PC-9 (cell line): ENCODE data around the gene AP4S1. TPM values are rescaled to one million over a fixed set of nuclear protein-coding genes. Genes with fewer than 3 reads are reported as not detected.

Experiments used
- BruUV-seq: library from RNA; stranded (reverse); fragments of 400-500 nt; replicated peaks from 2 replicates; lab custom pipeline; 2021; lab: Mats Ljungman, UMichigan
- CTCF ChIA-PET: fragments of 300-600 bp; sonication (Branson Sonifier 250); formaldehyde crosslinking; loops from one replicate; lab custom pipeline; 2022; ENCODE audit warnings: antibody characterized with exemption; lab: Charles Lee
- POLR2A ChIA-PET: fragments of 300-600 bp; sonication (Branson Sonifier 250); formaldehyde crosslinking; loops from one replicate; lab custom pipeline; 2022; ENCODE audit warnings: antibody characterized with exemption; ENCODE audit not compliant: unreplicated experiment; lab: Charles Lee
- DNase-seq, 2 experiments: peaks; one replicate each; pipeline versions ENCODE4 v3.0.0 to v3.0.0-alpha.2; 2015 to 2022; ENCODE audit warnings: mixed read lengths in 1 of 2
- H2AFZ ChIP-seq: fragments of 200-600 bp; sonication (generic); 2 replicates; pipeline ENCODE4 v1.8.1; 2017; ENCODE audit warnings: antibody characterized with exemption
- H3F3A ChIP-seq: fragments of 200-600 bp; sonication (generic); 2 replicates; pipeline ENCODE4 v1.8.1; 2017; ENCODE audit warnings: antibody characterized with exemption, mild to moderate bottlenecking, low read depth; ENCODE audit not compliant: insufficient read depth
- H3K27ac ChIP-seq: fragments of 200-600 bp; sonication (generic); 2 replicates; pipeline ENCODE4 v1.6.1; 2016; ENCODE audit warnings: mixed run types
- H3K27me3 ChIP-seq: fragments of 200-600 bp; sonication (generic); 2 replicates; pipeline ENCODE4 v1.6.1; 2016; ENCODE audit warnings: low read depth, mixed run types; ENCODE audit not compliant: insufficient read depth
- H3K36me3 ChIP-seq: fragments of 200-600 bp; sonication (generic); 2 replicates; pipeline ENCODE4 v1.6.1; 2016; ENCODE audit warnings: low read depth, mixed run types
- H3K4me1 ChIP-seq: fragments of 200-600 bp; sonication (generic); replicated peaks from 2 replicates; pipeline ENCODE4 v1.6.1; 2016; ENCODE audit warnings: mixed run types; ENCODE audit not compliant: insufficient read depth
- H3K4me2 ChIP-seq: fragments of 200-600 bp; sonication (generic); 2 replicates; pipeline ENCODE4 v1.6.1; 2017; ENCODE audit warnings: mixed run types
- H3K4me3 ChIP-seq: fragments of 200-600 bp; sonication (generic); 2 replicates; pipeline ENCODE4 v1.6.1; 2016; ENCODE audit warnings: mixed run types
- H3K79me2 ChIP-seq: fragments of 200-600 bp; sonication (generic); 2 replicates; pipeline ENCODE4 v1.6.1; 2017; ENCODE audit warnings: low read depth, mixed run types
- H3K9me2 ChIP-seq: fragments of 200-600 bp; sonication (generic); 2 replicates; pipeline ENCODE4 v1.8.1; 2017; ENCODE audit warnings: mild to moderate bottlenecking; ENCODE audit not compliant: insufficient read depth
- H3K9me3 ChIP-seq: fragments of 200-600 bp; sonication (generic); 2 replicates; pipeline ENCODE4 v1.8.1; 2016; ENCODE audit warnings: low read depth; ENCODE audit not compliant: insufficient read depth
- H4K20me1 ChIP-seq: fragments of 200-600 bp; sonication (generic); 2 replicates; pipeline ENCODE4 v1.8.1; 2017; ENCODE audit not compliant: insufficient read depth
- CTCF ChIP-seq: fragments of 200-600 bp; sonication (generic); conservative IDR thresholded peaks from 2 replicates; pipeline ENCODE4 v1.6.1; 2017; ENCODE audit warnings: mixed run types, antibody characterized with exemption, mild to moderate bottlenecking, moderate library complexity
- EZH2 ChIP-seq: fragments of 200-600 bp; sonication (generic); IDR thresholded peaks from 2 replicates; pipeline ENCODE4 v1.8.0; 2017; ENCODE audit warnings: antibody characterized with exemption, low read depth
- intact Hi-C: fragments of 100-400 bp; cut with micrococcal nuclease; formaldehyde crosslinking; loops from one replicate; pipeline ENCODE4 v1.10.0; 2022; ENCODE audit not compliant: unreplicated experiment
- total RNA-seq: library from RNA; stranded (reverse); gene quantifications from 2 replicates; pipeline ENCODE4 v1.2.3, GENCODE V29; 2021

Gene AP4S1
- total RNA-seq, 1 experiment from 2014 or later = 2.8 TPM

DNA sequence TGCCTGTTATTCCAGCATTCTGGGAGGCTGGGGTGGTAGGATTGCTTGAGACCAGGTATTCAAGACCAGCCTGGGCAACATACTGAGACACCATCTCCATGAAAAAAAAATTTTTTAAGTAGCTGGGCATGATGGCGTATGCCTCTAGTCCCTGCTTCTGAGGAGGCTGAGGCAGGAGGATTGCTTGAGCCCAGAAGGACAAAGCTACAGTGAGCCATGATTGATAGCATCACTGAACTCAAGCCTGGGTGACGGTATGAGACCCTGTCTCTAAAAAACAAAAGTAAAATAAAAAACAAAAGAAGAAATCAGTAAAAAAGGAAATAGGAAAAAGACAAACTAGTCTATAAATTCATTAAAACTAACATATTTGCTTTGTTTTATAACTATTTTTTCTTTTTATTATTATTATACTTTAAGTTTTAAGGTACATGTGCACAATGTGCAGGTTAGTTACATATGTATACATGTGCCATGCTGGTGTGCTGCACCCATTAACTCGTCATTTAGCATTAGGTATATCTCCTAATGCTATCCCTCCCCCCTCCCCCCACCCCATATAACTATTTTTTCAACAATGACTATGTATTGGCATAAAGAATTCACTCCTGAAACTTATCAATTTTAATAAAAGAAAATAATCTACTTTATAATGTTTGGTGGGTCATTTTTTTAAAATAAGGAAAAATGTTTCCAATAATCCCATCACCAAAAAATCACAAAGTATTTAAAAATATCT is 15.4 kb upstream of the AP4S1 start:
- no peak for DNase-seq
- H3K27ac ChIP-seq = no peak overlapping the region
- H3K9me3 ChIP-seq = no peaks in the 10 kb centered on the region
- no peaks in the 10 kb centered on the region for H3K4me1 ChIP-seq
- H3K36me3 ChIP-seq = no peaks in the 10 kb centered on the region
- ChIA-PET CTCF (no interaction called here), POLR2A (no interaction called here)
- H3K4me2 ChIP-seq = no peak overlapping the region
- no peaks in the 10 kb centered on the region for H3K9me2 ChIP-seq
- no peak for TF ChIP-seq EZH2
- TF ChIP-seq CTCF = no peak
- H3K27me3 ChIP-seq = no peaks in the 10 kb centered on the region
- intact Hi-C loops = no loop called here
- no peak overlapping the region for H3K4me3 ChIP-seq
- no peaks in the 10 kb centered on the region; the same call in 1 of the 2 replicates for H4K20me1 ChIP-seq
- peaks cover 41% of the 10 kb centered on the region for H3K79me2 ChIP-seq
- no peaks in the 10 kb centered on the region for H3F3A ChIP-seq
- no TSS peak for BruUV-seq
- H2AFZ ChIP-seq = no peak overlapping the region

DNA sequence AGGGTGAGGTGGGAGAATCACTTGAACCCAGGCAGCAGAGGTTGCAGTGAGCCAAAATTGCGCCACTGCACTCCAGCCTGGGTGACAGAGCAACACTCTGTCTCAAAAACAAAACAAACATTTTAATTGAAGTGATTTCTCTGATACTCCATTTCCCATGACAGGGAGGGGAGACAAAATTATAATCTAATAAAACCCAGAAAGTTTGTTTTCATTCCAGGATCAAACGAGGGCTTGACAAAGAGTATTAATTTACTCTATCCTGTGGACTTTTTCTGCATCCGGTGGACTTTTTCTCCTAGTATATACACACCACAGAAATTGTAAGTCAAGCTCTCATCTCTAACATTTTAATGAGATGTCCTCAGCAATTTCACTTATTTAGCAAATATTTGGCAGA is 14.5 kb upstream of the AP4S1 start:
- no peak for TF ChIP-seq EZH2
- TF ChIP-seq CTCF = no peak
- Histone ChIP-seq H3K4me2 (no peak overlapping the region), H3K27me3 (no peaks in the 10 kb centered on the region), H3K27ac (no peak overlapping the region), H3K4me1 (no peaks in the 10 kb centered on the region), H3K4me3 (no peak overlapping the region), H3K36me3 (no peaks in the 10 kb centered on the region), H3K9me3 (no peaks in the 10 kb centered on the region), H3K9me2 (no peaks in the 10 kb centered on the region), H4K20me1 (no peaks in the 10 kb centered on the region; the same call in 1 of the 2 replicates), H2AFZ (no peak overlapping the region), H3F3A (no peaks in the 10 kb centered on the region), H3K79me2 (peaks cover 50% of the 10 kb centered on the region)
- BruUV-seq = no TSS peak
- intact Hi-C loops = no loop called here
- no peak for DNase-seq
- CTCF ChIA-PET = no interaction called here
- POLR2A ChIA-PET = no interaction called here

DNA sequence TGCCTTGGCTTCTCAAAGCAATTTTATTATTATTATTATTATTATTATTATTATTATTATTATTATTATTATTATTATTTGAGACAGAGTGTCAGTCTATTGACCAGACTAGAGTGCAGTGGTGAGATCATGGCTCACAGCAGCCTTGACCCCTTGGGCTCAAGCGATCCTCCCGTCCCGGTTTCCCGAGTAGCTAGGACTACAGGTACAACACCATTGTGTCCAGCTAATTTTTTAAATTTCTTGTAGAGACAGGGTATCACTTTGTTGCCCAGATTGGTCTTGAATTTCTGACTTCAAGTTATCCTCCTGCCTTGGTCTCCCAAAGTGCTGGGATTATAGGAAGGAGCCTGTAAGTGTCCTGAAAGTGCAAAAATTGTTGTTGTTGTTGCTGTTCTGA is 11.6 kb upstream of the AP4S1 start:
- no peak for TF ChIP-seq CTCF
- no peak for TF ChIP-seq EZH2

More for the DNA sequence above, 11.6 kb upstream of the AP4S1 start:
- ChIA-PET POLR2A (no interaction called here), CTCF (no interaction called here)
- no peak overlapping the region for H3K4me3 ChIP-seq
- H3K27me3 ChIP-seq = no peaks in the 10 kb centered on the region
- no peak for DNase-seq
- H2AFZ ChIP-seq = no peak overlapping the region
- no peaks in the 10 kb centered on the region for H3K9me2 ChIP-seq
- no TSS peak for BruUV-seq
- H3K9me3 ChIP-seq = no peaks in the 10 kb centered on the region
- intact Hi-C loops = no loop called here
- H3K79me2 ChIP-seq = peaks cover 57% of the 10 kb centered on the region
- H3K36me3 ChIP-seq = no peaks in the 10 kb centered on the region
- no peak overlapping the region for H3K4me2 ChIP-seq
- no peaks in the 10 kb centered on the region; the same call in none of the 2 replicates for H4K20me1 ChIP-seq
- H3F3A ChIP-seq = no peaks in the 10 kb centered on the region
- H3K27ac ChIP-seq = no peak overlapping the region
- no peaks in the 10 kb centered on the region for H3K4me1 ChIP-seq
